ENCODE measurements around the gene LPAR1.
"Not testable (repeated sequence)": the region's sequence is repeated elsewhere in the genome, so short reads cannot be mapped to it uniquely, and the experiment has no call there.

LPAR1 gene

GRCh38 chr9:110825950-110826349, 212.3 kb downstream of the LPAR1 start:
- DNase-seq (ENCODE audit: low read depth, low spot score): no peak

- DNase-seq (ENCODE audit: low read depth, low spot score): not testable (repeated sequence)
These were observed 213.1 kb downstream of the LPAR1 start for GRCh38 chr9:110825129-110825528.

Data from astrocyte of the hippocampus (primary cell).